GM23338 (cell line): ENCODE results near the gene NCS1. TPM values are rescaled to one million over a fixed set of nuclear protein-coding genes. Genes with fewer than 3 reads are reported as not detected.

ENCODE experiments used
- ATAC-seq: fragments of 200-7000 bp; cut with Tn5 transposase; 3 replicates; pipeline ENCODE4 v1.9.1; 2020
- DNase-seq: peaks from one replicate; pipeline ENCODE4 v3.0.0-alpha.2; 2015; ENCODE audit warnings: low spot score
- H2AFZ ChIP-seq: fragments of 200-600 bp; sonication (generic); 2 replicates; pipeline ENCODE4 v1.8.0; 2016; ENCODE audit warnings: antibody characterized with exemption, mild to moderate bottlenecking, moderate library complexity
- H3F3A ChIP-seq: fragments of 200-600 bp; sonication (generic); replicated peaks from 2 replicates; pipeline ENCODE4 v1.8.0; 2017; ENCODE audit warnings: antibody characterized with exemption, mixed run types, low read depth
- H3K27ac ChIP-seq: fragments of 200-600 bp; sonication (generic); 2 replicates; pipeline ENCODE4 v1.6.1; 2016; ENCODE audit warnings: low read depth
- H3K27me3 ChIP-seq: fragments of 200-600 bp; sonication (generic); 2 replicates; pipeline ENCODE4 v1.8.0; 2016; ENCODE audit warnings: mild to moderate bottlenecking, mixed run types, moderate library complexity; ENCODE audit not compliant: insufficient read depth
- H3K36me3 ChIP-seq: fragments of 200-600 bp; sonication (generic); 2 replicates; pipeline ENCODE4 v1.8.0; 2016; ENCODE audit warnings: mild to moderate bottlenecking; ENCODE audit not compliant: insufficient read depth
- H3K4me1 ChIP-seq: fragments of 200-600 bp; sonication (generic); 2 replicates; pipeline ENCODE4 v1.8.0; 2016; ENCODE audit warnings: mild to moderate bottlenecking, moderate library complexity; ENCODE audit not compliant: insufficient read depth
- H3K4me2 ChIP-seq: fragments of 200-600 bp; sonication (generic); 2 replicates; pipeline ENCODE4 v1.7.1; 2017; ENCODE audit warnings: mixed run types
- H3K4me3 ChIP-seq: fragments of 200-600 bp; sonication (generic); 2 replicates; pipeline ENCODE4 v1.6.1; 2016; ENCODE audit warnings: mixed run types
- H3K79me2 ChIP-seq: fragments of 200-600 bp; sonication (generic); replicated peaks from 2 replicates; pipeline ENCODE4 v1.8.0; 2017; ENCODE audit warnings: mild to moderate bottlenecking; ENCODE audit not compliant: insufficient read depth
- H3K9me2 ChIP-seq: fragments of 200-600 bp; sonication (generic); 2 replicates; pipeline ENCODE4 v1.8.0; 2017; ENCODE audit not compliant: insufficient read depth
- H4K20me1 ChIP-seq: fragments of 200-600 bp; sonication (generic); replicated peaks from 2 replicates; pipeline ENCODE4 v1.8.0; 2017; ENCODE audit warnings: mild to moderate bottlenecking; ENCODE audit not compliant: insufficient read depth
- H3K27ac Mint-ChIP-seq: 2 replicates; pipeline ENCODE4 v1.8.0; 2020; ENCODE audit warnings: inconsistent platforms, mild to moderate bottlenecking, moderate library complexity, mixed read lengths
- H3K27me3 Mint-ChIP-seq: 3 replicates; pipeline ENCODE4 v1.8.0; 2022; ENCODE audit warnings: low read depth, mild to moderate bottlenecking, moderate library complexity, mixed read lengths, inconsistent platforms; ENCODE audit not compliant: insufficient read depth, poor library complexity
- H3K36me3 Mint-ChIP-seq: 3 replicates; pipeline ENCODE4 v1.8.0; 2021; ENCODE audit warnings: low read depth, mild to moderate bottlenecking, inconsistent platforms, moderate library complexity, mixed read lengths
- H3K4me1 Mint-ChIP-seq: 3 replicates; pipeline ENCODE4 v1.8.0; 2020; ENCODE audit warnings: mild to moderate bottlenecking, inconsistent platforms, mixed read lengths
- H3K4me3 Mint-ChIP-seq: 3 replicates; pipeline ENCODE4 v1.8.0; 2021; ENCODE audit warnings: moderate library complexity, mild to moderate bottlenecking, inconsistent platforms, mixed read lengths
- H3K9me3 Mint-ChIP-seq: 3 replicates; pipeline ENCODE4 v1.8.0; 2020; ENCODE audit warnings: moderate library complexity, mild to moderate bottlenecking, inconsistent platforms, mixed read lengths
- CREB1 ChIP-seq: fragments of 250-450 bp; sonication (Bioruptor Pico); IDR thresholded peaks from 2 replicates; pipeline ENCODE4 v1.5.0; 2020; ENCODE audit warnings: low read depth, mild to moderate bottlenecking, moderate library complexity
- EZH2 ChIP-seq: fragments of 200-600 bp; sonication (generic); IDR thresholded peaks from one replicate; pipeline ENCODE4 v1.8.0; 2017; ENCODE audit warnings: antibody characterized with exemption, mild to moderate bottlenecking, low read depth; ENCODE audit not compliant: unreplicated experiment
- EZH2phosphoT487 ChIP-seq: fragments of 200-600 bp; sonication (generic); IDR thresholded peaks from one replicate; pipeline ENCODE4 v1.8.1; 2018; ENCODE audit warnings: antibody characterized with exemption; ENCODE audit not compliant: unreplicated experiment
- JUNB ChIP-seq: IDR thresholded peaks from one replicate; pipeline ENCODE4 v1.6.1; 2016; ENCODE audit warnings: antibody characterized with exemption; ENCODE audit not compliant: unreplicated experiment
- NANOG ChIP-seq: IDR thresholded peaks from 2 replicates; pipeline ENCODE4 v1.6.1; 2016; ENCODE audit warnings: antibody characterized with exemption, borderline replicate concordance
- POLR2AphosphoS5 ChIP-seq: IDR thresholded peaks from 2 replicates; pipeline ENCODE4 v1.6.1; 2016; ENCODE audit warnings: antibody characterized with exemption, low read depth
- STAT1 ChIP-seq: IDR thresholded peaks from one replicate; pipeline ENCODE4 v1.6.1; 2016; ENCODE audit warnings: antibody characterized with exemption; ENCODE audit not compliant: unreplicated experiment
- ZNF114 ChIP-seq: fragments of 250-450 bp; sonication (Bioruptor Pico); IDR thresholded peaks from 2 replicates; pipeline ENCODE4 v1.5.0; 2020; ENCODE audit warnings: mild to moderate bottlenecking, moderate library complexity
- ZNF331 ChIP-seq: fragments of 250-450 bp; sonication (Bioruptor Pico); IDR thresholded peaks from 2 replicates; pipeline ENCODE4 v1.5.0; 2020; ENCODE audit warnings: low read depth, mild to moderate bottlenecking, moderate library complexity
- polyA plus RNA-seq: library from polyadenylated mRNA; unstranded; fragments of >200 nt; fragmentation: Nextera tagmentation; extraction: Ambion mirVana; gene quantifications from 2 replicates; pipeline ENCODE4 v1.2.1, GENCODE V29; 2016
- total RNA-seq: library from RNA; depleted of rRNA; stranded (reverse); fragments of >200 nt; shearing (Covaris generic); gene quantifications from 2 replicates; pipeline ENCODE4 v1.2.3, GENCODE V29; 2014
- TF ChIP-seq, protein P1 (sequence below), 2 experiments: fragments of 200-600 bp in 1 of 2; sonication (generic) in 1 of 2; conservative IDR thresholded peaks; 2 replicates each; pipeline versions ENCODE4 v1.5.1 to v1.6.1; 2016 to 2017; ENCODE audit warnings: antibody characterized with exemption in 2 of 2, low read depth in 2 of 2, mild to moderate bottlenecking in 2 of 2, moderate library complexity in 1 of 2
- TF ChIP-seq, protein P2 (sequence below): IDR thresholded peaks from 2 replicates; pipeline ENCODE4 v1.6.1; 2016; ENCODE audit warnings: antibody characterized with exemption
- TF ChIP-seq, protein P3 (sequence below): fragments of 250-450 bp; sonication (Bioruptor Pico); IDR thresholded peaks from 2 replicates; pipeline ENCODE4 v1.5.0; 2020; ENCODE audit warnings: mild to moderate bottlenecking, moderate library complexity
- TF ChIP-seq, protein P4 (sequence below): IDR thresholded peaks from one replicate; pipeline ENCODE4 v1.6.1; 2018; ENCODE audit warnings: antibody characterized with exemption; ENCODE audit not compliant: unreplicated experiment

The NCS1 gene
- total and polyA plus RNA-seq, 2 experiments from 2014 or later: 8.2 to 34.3 TPM

DNA sequence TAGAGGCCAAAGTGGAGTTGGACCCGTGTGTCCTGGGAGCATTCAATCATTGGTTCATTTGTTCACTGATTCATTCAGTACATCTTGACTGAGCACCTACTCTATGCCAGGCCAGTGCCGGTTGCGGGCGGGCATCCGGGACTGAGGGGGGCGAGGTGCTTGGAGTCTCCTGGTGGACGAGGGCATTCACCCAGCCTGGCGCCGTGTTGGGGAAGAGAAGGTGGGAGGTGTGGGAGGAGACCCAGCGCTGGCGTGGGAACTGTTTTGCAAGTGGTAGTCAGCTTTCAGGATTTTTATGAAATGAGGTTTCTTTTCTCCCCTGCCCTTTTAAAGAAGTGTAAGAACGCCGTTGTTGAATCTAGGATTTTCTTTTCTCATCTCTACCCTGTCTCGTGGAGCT, 37.2 kb downstream of the NCS1 start:
- ATAC-seq: no peak
- no peaks in the 10 kb centered on the region for H3K36me3 Mint-ChIP-seq
- H2AFZ ChIP-seq: no peak overlapping the region
- H3K27ac Mint-ChIP-seq: peak overlapping the region; percentile 95
- H3K4me1 Mint-ChIP-seq: peaks cover 44% of the 10 kb centered on the region
- TF ChIP-seq, protein P1, sequence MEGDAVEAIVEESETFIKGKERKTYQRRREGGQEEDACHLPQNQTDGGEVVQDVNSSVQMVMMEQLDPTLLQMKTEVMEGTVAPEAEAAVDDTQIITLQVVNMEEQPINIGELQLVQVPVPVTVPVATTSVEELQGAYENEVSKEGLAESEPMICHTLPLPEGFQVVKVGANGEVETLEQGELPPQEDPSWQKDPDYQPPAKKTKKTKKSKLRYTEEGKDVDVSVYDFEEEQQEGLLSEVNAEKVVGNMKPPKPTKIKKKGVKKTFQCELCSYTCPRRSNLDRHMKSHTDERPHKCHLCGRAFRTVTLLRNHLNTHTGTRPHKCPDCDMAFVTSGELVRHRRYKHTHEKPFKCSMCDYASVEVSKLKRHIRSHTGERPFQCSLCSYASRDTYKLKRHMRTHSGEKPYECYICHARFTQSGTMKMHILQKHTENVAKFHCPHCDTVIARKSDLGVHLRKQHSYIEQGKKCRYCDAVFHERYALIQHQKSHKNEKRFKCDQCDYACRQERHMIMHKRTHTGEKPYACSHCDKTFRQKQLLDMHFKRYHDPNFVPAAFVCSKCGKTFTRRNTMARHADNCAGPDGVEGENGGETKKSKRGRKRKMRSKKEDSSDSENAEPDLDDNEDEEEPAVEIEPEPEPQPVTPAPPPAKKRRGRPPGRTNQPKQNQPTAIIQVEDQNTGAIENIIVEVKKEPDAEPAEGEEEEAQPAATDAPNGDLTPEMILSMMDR (conservative IDR thresholded peaks at IDR 0.05; ENCODE audit: low read depth in 2 of 2): no peak
- TF ChIP-seq JUNB (no peak), POLR2AphosphoS5 (no peak), EZH2 (no peak), ZNF114 (no peak), EZH2phosphoT487 (no peak), NANOG (no peak), CREB1 (CRISPR knock-in tag) (no peak), ZNF331 (CRISPR knock-in tag) (no peak), STAT1 (no peak)
- TF ChIP-seq, protein P2, sequence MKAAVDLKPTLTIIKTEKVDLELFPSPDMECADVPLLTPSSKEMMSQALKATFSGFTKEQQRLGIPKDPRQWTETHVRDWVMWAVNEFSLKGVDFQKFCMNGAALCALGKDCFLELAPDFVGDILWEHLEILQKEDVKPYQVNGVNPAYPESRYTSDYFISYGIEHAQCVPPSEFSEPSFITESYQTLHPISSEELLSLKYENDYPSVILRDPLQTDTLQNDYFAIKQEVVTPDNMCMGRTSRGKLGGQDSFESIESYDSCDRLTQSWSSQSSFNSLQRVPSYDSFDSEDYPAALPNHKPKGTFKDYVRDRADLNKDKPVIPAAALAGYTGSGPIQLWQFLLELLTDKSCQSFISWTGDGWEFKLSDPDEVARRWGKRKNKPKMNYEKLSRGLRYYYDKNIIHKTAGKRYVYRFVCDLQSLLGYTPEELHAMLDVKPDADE: no peak
- TF ChIP-seq, protein P3, sequence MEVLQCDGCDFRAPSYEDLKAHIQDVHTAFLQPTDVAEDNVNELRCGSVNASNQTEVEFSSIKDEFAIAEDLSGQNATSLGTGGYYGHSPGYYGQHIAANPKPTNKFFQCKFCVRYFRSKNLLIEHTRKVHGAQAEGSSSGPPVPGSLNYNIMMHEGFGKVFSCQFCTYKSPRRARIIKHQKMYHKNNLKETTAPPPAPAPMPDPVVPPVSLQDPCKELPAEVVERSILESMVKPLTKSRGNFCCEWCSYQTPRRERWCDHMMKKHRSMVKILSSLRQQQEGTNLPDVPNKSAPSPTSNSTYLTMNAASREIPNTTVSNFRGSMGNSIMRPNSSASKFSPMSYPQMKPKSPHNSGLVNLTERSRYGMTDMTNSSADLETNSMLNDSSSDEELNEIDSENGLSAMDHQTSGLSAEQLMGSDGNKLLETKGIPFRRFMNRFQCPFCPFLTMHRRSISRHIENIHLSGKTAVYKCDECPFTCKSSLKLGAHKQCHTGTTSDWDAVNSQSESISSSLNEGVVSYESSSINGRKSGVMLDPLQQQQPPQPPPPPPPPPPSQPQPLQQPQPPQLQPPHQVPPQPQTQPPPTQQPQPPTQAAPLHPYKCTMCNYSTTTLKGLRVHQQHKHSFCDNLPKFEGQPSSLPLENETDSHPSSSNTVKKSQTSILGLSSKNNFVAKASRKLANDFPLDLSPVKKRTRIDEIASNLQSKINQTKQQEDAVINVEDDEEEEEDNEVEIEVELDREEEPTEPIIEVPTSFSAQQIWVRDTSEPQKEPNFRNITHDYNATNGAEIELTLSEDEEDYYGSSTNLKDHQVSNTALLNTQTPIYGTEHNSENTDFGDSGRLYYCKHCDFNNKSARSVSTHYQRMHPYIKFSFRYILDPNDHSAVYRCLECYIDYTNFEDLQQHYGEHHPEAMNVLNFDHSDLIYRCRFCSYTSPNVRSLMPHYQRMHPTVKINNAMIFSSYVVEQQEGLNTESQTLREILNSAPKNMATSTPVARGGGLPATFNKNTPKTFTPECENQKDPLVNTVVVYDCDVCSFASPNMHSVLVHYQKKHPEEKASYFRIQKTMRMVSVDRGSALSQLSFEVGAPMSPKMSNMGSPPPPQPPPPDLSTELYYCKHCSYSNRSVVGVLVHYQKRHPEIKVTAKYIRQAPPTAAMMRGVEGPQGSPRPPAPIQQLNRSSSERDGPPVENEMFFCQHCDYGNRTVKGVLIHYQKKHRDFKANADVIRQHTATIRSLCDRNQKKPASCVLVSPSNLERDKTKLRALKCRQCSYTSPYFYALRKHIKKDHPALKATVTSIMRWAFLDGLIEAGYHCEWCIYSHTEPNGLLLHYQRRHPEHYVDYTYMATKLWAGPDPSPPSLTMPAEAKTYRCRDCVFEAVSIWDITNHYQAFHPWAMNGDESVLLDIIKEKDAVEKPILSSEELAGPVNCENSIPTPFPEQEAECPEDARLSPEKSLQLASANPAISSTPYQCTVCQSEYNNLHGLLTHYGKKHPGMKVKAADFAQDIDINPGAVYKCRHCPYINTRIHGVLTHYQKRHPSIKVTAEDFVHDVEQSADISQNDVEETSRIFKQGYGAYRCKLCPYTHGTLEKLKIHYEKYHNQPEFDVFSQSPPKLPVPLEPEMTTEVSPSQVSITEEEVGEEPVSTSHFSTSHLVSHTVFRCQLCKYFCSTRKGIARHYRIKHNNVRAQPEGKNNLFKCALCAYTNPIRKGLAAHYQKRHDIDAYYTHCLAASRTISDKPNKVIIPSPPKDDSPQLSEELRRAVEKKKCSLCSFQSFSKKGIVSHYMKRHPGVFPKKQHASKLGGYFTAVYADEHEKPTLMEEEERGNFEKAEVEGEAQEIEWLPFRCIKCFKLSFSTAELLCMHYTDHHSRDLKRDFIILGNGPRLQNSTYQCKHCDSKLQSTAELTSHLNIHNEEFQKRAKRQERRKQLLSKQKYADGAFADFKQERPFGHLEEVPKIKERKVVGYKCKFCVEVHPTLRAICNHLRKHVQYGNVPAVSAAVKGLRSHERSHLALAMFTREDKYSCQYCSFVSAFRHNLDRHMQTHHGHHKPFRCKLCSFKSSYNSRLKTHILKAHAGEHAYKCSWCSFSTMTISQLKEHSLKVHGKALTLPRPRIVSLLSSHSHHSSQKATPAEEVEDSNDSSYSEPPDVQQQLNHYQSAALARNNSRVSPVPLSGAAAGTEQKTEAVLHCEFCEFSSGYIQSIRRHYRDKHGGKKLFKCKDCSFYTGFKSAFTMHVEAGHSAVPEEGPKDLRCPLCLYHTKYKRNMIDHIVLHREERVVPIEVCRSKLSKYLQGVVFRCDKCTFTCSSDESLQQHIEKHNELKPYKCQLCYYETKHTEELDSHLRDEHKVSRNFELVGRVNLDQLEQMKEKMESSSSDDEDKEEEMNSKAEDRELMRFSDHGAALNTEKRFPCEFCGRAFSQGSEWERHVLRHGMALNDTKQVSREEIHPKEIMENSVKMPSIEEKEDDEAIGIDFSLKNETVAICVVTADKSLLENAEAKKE: no peak
- TF ChIP-seq, protein P4, sequence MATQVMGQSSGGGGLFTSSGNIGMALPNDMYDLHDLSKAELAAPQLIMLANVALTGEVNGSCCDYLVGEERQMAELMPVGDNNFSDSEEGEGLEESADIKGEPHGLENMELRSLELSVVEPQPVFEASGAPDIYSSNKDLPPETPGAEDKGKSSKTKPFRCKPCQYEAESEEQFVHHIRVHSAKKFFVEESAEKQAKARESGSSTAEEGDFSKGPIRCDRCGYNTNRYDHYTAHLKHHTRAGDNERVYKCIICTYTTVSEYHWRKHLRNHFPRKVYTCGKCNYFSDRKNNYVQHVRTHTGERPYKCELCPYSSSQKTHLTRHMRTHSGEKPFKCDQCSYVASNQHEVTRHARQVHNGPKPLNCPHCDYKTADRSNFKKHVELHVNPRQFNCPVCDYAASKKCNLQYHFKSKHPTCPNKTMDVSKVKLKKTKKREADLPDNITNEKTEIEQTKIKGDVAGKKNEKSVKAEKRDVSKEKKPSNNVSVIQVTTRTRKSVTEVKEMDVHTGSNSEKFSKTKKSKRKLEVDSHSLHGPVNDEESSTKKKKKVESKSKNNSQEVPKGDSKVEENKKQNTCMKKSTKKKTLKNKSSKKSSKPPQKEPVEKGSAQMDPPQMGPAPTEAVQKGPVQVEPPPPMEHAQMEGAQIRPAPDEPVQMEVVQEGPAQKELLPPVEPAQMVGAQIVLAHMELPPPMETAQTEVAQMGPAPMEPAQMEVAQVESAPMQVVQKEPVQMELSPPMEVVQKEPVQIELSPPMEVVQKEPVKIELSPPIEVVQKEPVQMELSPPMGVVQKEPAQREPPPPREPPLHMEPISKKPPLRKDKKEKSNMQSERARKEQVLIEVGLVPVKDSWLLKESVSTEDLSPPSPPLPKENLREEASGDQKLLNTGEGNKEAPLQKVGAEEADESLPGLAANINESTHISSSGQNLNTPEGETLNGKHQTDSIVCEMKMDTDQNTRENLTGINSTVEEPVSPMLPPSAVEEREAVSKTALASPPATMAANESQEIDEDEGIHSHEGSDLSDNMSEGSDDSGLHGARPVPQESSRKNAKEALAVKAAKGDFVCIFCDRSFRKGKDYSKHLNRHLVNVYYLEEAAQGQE: no peak
- peak overlapping the region; percentile 55; the same call in 1 of the 2 replicates for H3K4me2 ChIP-seq
- no peaks in the 10 kb centered on the region for H4K20me1 ChIP-seq
- H3F3A ChIP-seq: no peaks in the 10 kb centered on the region
- H3K27me3 Mint-ChIP-seq: peaks cover 17% of the 10 kb centered on the region
- no peak overlapping the region; the same call in 2 of the 3 replicates for H3K4me3 Mint-ChIP-seq
- no peaks in the 10 kb centered on the region for H3K9me2 ChIP-seq
- H3K36me3 ChIP-seq: no peaks in the 10 kb centered on the region
- H3K9me3 Mint-ChIP-seq: no peaks in the 10 kb centered on the region
- H3K27me3 ChIP-seq: no peaks in the 10 kb centered on the region
- H3K4me3 ChIP-seq: no peak overlapping the region
- no peaks in the 10 kb centered on the region for H3K79me2 ChIP-seq
- no peak for DNase-seq
- H3K27ac ChIP-seq: peak overlapping the region; percentile 72; the same call in 1 of the 2 replicates
- H3K4me1 ChIP-seq: peaks cover 18% of the 10 kb centered on the region; the same call in 1 of the 2 replicates
